GM19438 (cell line): Measurements from ENCODE around the gene FAM13C.

Source experiments
- ATAC-seq: cut with Tn5 transposase; IDR thresholded peaks from one replicate; pipeline ENCODE4 v1.9.1; 2021; ENCODE audit warnings: low read depth; ENCODE audit not compliant: unreplicated experiment

The FAM13C gene

GRCh38 chr10:59283456-59284091 is 78.8 kb downstream of the FAM13C start:
- ATAC-seq: no peak

- ATAC-seq: no peak
Observed at GRCh38 chr10:59281861-59282260, 80.5 kb downstream of the FAM13C start.

GRCh38 chr10:59279991-59280505 is 82.3 kb downstream of the FAM13C start:
- no peak for ATAC-seq

- ATAC-seq: no peak
Observed at GRCh38 chr10:59279476-59279875, 82.9 kb downstream of the FAM13C start.

GRCh38 chr10:59276919-59277318 is 85.4 kb downstream of the FAM13C start:
- no peak for ATAC-seq

- ATAC-seq: no peak
Observed at GRCh38 chr10:59276133-59276532, 86.2 kb downstream of the FAM13C start.

- ATAC-seq: no peak
Observed at GRCh38 chr10:59273445-59273844, 88.9 kb downstream of the FAM13C start.

- ATAC-seq: no peak
Observed at GRCh38 chr10:59272061-59272460, 90.3 kb downstream of the FAM13C start.

- no peak for ATAC-seq
Observed at GRCh38 chr10:59271160-59271559, 91.2 kb downstream of the FAM13C start.

- no peak for ATAC-seq
Observed at GRCh38 chr10:59270492-59270891, 91.9 kb downstream of the FAM13C start.

- no peak for ATAC-seq
Observed at GRCh38 chr10:59269651-59270050, 92.7 kb downstream of the FAM13C start.

- ATAC-seq: no peak
Observed at GRCh38 chr10:59268460-59268859, 93.9 kb downstream of the FAM13C start.

GRCh38 chr10:59266321-59266720 is 96.0 kb downstream of the FAM13C start:
- ATAC-seq: no peak

GRCh38 chr10:59265141-59265540 is 97.2 kb downstream of the FAM13C start:
- ATAC-seq: no peak

- ATAC-seq: no peak
Observed at GRCh38 chr10:59258890-59259289, 103.5 kb downstream of the FAM13C start.

GRCh38 chr10:59257224-59257623 is 105.1 kb downstream of the FAM13C start:
- ATAC-seq: no peak

- ATAC-seq: no peak
Observed at GRCh38 chr10:59255463-59255862, 106.9 kb downstream of the FAM13C start.

- ATAC-seq: no peak
Observed at GRCh38 chr10:59252491-59252890, 109.9 kb downstream of the FAM13C start.

- no peak for ATAC-seq
Observed at GRCh38 chr10:59245686-59246085, 116.7 kb downstream of the FAM13C start.

GRCh38 chr10:59244871-59245270 is 117.5 kb downstream of the FAM13C start:
- ATAC-seq: no peak

- ATAC-seq: no peak
Observed at GRCh38 chr10:59243611-59244195, 118.6 kb downstream of the FAM13C start.

- ATAC-seq: no peak
Observed at GRCh38 chr10:59242991-59243390, 119.4 kb downstream of the FAM13C start.
